Type B pancreatic cell (in vitro differentiated cells): ENCODE data around the gene TREX2. TPM values are rescaled to one million over a fixed set of nuclear protein-coding genes. Genes with fewer than 3 reads are reported as not detected.

Experiments
- DNase-seq: peaks from one replicate; pipeline ENCODE4 v3.0.0; 2021; ENCODE audit warnings: mixed read lengths; ENCODE audit not compliant: unreplicated experiment; ENCODE audit errors: extremely low spot score
- H3K27ac Mint-ChIP-seq: 2 replicates; pipeline ENCODE4 v1.8.0; 2021; ENCODE audit warnings: mild to moderate bottlenecking, mixed read lengths
- H3K27me3 Mint-ChIP-seq: 2 replicates; pipeline ENCODE4 v1.8.0; 2021; ENCODE audit warnings: mixed read lengths
- H3K36me3 Mint-ChIP-seq: 2 replicates; pipeline ENCODE4 v1.8.0; 2021; ENCODE audit warnings: mixed read lengths
- H3K4me1 Mint-ChIP-seq: one replicate; pipeline ENCODE4 v1.8.0; 2021; ENCODE audit warnings: mixed read lengths; ENCODE audit not compliant: unreplicated experiment
- H3K4me3 Mint-ChIP-seq: 2 replicates; pipeline ENCODE4 v1.8.0; 2021; ENCODE audit warnings: mild to moderate bottlenecking, mixed read lengths
- H3K9me3 Mint-ChIP-seq: 2 replicates; pipeline ENCODE4 v1.8.0; 2021; ENCODE audit warnings: mixed read lengths
- CTCF ChIP-seq: fragments of 200-600 bp; sonication (generic); conservative IDR thresholded peaks from 2 replicates; pipeline ENCODE4 v1.5.0; 2021; ENCODE audit warnings: antibody characterized with exemption, mild to moderate bottlenecking
- total RNA-seq: library from RNA; stranded (reverse); gene quantifications from 2 replicates; pipeline ENCODE4 v1.2.1, GENCODE V29; 2021; ENCODE audit warnings: low replicate concordance

Gene TREX2
- total RNA-seq, 1 donor from 2014 or later, result 0.72 TPM

DNA sequence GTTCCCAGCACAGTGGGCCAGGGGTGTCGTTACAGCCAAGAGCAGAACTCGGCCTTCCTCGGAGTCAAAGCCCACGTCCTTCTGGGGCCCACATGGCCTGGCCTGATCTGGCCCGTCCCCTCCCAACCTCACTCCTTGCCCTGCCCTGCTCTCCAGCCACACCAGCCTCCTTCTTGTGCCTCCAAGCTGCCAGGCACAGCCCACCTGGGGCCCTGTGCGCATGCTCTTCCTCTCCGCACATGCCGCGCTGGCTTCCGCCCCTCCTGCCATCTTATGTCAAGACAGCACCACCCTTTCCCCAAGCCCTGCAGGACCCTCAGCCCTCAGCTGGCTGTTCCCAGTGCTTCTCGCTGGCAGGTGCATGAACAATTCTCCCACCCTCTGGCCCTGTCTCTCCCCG lies 17.7 kb upstream of the TREX2 start:
- no peak overlapping the region for H3K27ac Mint-ChIP-seq
- H3K9me3 Mint-ChIP-seq, result no peaks in the 10 kb centered on the region
- H3K4me3 Mint-ChIP-seq, result no peak overlapping the region
- no peaks in the 10 kb centered on the region for H3K27me3 Mint-ChIP-seq
- no peaks in the 10 kb centered on the region for H3K36me3 Mint-ChIP-seq
- DNase-seq, result no peak
- H3K4me1 Mint-ChIP-seq, result no peaks in the 10 kb centered on the region
- no peak for TF ChIP-seq CTCF

DNA sequence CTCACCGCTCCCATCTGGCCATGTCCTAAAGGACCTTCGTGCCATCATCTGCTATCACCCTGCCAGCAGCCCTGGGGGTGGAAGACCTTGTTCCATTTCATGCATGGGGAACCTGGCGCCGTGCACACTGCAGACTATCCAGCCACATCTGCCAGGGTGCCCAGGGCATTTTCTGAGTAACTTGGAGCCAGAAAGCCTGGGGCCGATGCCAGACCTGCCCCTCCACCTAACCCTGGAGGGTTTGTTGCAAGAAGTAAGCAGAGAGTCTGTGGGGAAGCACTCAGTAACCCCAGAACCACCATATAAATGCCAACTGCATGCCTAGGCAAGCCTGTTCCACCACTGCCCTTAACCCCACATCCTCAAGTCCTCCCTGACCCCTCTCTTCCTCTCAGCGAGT lies 17.2 kb upstream of the TREX2 start:
- no peak for DNase-seq
- no peak for TF ChIP-seq CTCF
- Mint-ChIP-seq H3K27me3 (no peaks in the 10 kb centered on the region), H3K27ac (no peak overlapping the region), H3K4me1 (no peaks in the 10 kb centered on the region), H3K9me3 (no peaks in the 10 kb centered on the region), H3K4me3 (no peak overlapping the region), H3K36me3 (no peaks in the 10 kb centered on the region)

GRCh38 chrX:153462291-153462690 lies 16.4 kb upstream of the TREX2 start:
- no peak for DNase-seq
- Mint-ChIP-seq H3K9me3 (no peaks in the 10 kb centered on the region), H3K4me3 (no peak overlapping the region), H3K4me1 (no peaks in the 10 kb centered on the region), H3K36me3 (no peaks in the 10 kb centered on the region), H3K27me3 (no peaks in the 10 kb centered on the region), H3K27ac (no peak overlapping the region)
- TF ChIP-seq CTCF, result no peak

DNA sequence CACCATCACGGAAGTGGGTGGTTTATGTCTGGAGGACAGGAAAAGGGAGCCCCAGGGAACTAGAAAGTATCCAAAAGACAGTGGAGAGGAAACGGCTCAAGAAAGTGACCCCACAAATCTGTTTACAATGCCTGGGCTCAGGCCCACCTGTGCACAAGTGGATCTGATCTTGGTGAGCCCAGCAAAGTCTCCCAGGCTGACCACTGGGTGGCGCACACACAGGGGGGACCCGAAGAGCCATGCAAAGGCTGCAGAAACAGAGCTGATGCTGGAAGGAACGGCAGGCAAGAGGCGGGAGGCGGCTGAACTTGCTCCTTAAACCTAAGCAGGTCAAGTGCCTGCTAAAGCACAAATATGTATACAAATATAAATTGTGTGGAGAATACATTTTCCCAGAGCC lies 15.0 kb upstream of the TREX2 start:
- Mint-ChIP-seq H3K27ac (no peak overlapping the region), H3K4me1 (no peaks in the 10 kb centered on the region), H3K4me3 (no peak overlapping the region), H3K9me3 (no peaks in the 10 kb centered on the region), H3K36me3 (no peaks in the 10 kb centered on the region), H3K27me3 (no peaks in the 10 kb centered on the region)
- no peak for DNase-seq
- TF ChIP-seq CTCF, result peak; percentile 74

DNA sequence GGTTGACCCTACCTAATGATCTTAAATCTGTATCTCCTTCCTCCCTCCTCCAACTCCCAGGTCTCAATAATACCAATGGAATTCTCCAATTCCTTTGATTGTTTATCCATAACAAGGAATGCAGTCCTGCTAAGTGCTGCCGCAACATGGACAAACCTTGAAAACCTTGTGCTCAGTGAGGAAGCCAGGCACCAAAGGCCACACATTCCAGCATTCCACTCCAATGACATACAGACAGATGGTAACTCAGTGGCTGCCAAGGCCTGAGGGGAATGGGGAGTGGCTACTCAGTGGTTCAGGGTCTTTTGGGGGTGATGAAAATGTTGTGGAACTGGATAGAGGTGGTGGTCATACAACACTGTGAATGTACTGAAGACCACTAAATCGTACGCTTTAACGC lies 14.1 kb upstream of the TREX2 start:
- H3K4me3 Mint-ChIP-seq, result no peak overlapping the region
- no peaks in the 10 kb centered on the region for H3K9me3 Mint-ChIP-seq
- TF ChIP-seq CTCF, result no peak
- H3K27ac Mint-ChIP-seq, result peak overlapping the region; percentile 63
- no peaks in the 10 kb centered on the region for H3K4me1 Mint-ChIP-seq
- no peak for DNase-seq
- H3K36me3 Mint-ChIP-seq, result no peaks in the 10 kb centered on the region
- H3K27me3 Mint-ChIP-seq, result no peaks in the 10 kb centered on the region

DNA sequence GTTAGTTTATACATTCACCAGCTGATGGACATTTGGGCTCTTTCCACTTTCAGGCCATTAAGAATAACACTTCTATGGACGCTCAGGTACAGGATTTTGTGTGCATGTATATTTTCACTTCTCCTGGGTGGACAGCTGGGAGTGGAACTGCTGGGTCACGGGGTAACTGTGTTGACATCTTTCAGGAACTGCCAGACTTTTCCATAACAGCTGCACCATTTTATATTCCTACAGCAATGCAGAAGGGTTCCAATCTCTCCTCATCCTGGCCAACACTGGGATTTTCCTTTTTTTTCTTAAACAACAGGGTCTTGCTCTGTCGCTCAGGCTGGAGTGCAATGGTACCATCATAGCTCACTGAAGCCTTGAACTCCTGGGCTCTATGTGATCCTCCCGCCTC lies 12.6 kb upstream of the TREX2 start:
- H3K9me3 Mint-ChIP-seq, result no peaks in the 10 kb centered on the region
- no peak overlapping the region for H3K4me3 Mint-ChIP-seq
- no peak for DNase-seq
- no peak for TF ChIP-seq CTCF
- H3K27me3 Mint-ChIP-seq, result no peaks in the 10 kb centered on the region
- no peaks in the 10 kb centered on the region for H3K4me1 Mint-ChIP-seq
- H3K27ac Mint-ChIP-seq, result no peak overlapping the region
- no peaks in the 10 kb centered on the region for H3K36me3 Mint-ChIP-seq
